Measurements from ENCODE around the gene C4BPA. TPM values are rescaled to one million over a fixed set of nuclear protein-coding genes. Genes with fewer than 3 reads are reported as not detected.

C4BPA gene
- total and polyA plus RNA-seq, 10 of the 15 experiments (the other 5 are each of a cell fraction or from before 2014, with no cell fraction given): 0.31 TPM; not detected in 9

DNA sequence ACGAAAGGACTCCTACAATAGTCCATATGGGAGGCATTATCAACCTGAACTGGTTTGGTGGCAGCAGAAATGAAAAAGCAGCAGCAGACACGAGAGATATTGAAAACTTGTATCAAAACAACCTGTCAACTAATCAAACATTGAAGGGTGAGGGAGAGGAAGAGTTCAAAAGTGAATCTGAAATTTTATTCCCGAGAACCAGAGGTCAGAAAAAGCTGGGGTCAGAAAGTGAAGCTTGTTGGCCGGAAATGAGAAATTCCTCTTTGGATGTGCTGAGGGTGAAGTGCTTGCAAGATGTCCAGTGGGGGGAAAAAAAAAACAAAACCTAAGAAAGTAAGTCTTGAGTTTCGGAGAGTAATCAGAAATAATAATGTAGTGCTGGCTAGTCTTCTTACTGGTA lies 1.9 kb upstream of the C4BPA start:
- SMC1A ChIA-PET (ENCODE audit: uncharacterized antibody, unreplicated experiment): no interaction called here

More for the DNA sequence above, 1.9 kb upstream of the C4BPA start:
- no peaks in the 10 kb centered on the region for H3K27me3 ChIP-seq (replicated peaks in 1 of 2; ENCODE audit: control insufficient read depth in 2 of 2, insufficient read depth in 2 of 2, low read length in 1 of 2)
- H3K9me3 ChIP-seq (replicated peaks; ENCODE audit: control insufficient read depth, insufficient read depth, low read length): peaks cover 3% of the 10 kb centered on the region; the same call in 2 of the 3 replicates
- ChIA-PET POLR2A (no interaction called here), CTCF (no interaction called here), RAD21 (ENCODE audit: unreplicated experiment) (no interaction called here)
- ATAC-seq: no peak
- intact Hi-C loops (cut with micrococcal nuclease; ENCODE audit: unreplicated experiment) (no loop called here), in situ Hi-C loops (cut with MboI) (no loop called here)
- no peak overlapping the region for H3K9ac ChIP-seq (ENCODE audit: control insufficient read depth, insufficient read depth, low read length)
- H3K4me2 ChIP-seq (ENCODE audit: control insufficient read depth, insufficient read depth): no peak overlapping the region
- 40% methylated on average over 5 of the region's 5 CpGs for WGBS (ENCODE audit: insufficient coverage, insufficient replicate concordance, low lambda C conversion rate, missing lambda C conversion rate)
- DNase-seq (ENCODE audit: low read depth, low spot score): no peak
- TF ChIP-seq CHD2 (IDR thresholded peaks at IDR 0.05; ENCODE audit: borderline replicate concordance, low read depth, low read length): no peak
- no peak for TF ChIP-seq HDAC2 (IDR thresholded peaks at IDR 0.05)
- TF ChIP-seq ZNF24 (IDR thresholded peaks at IDR 0.05): no peak
- TF ChIP-seq ZNF622 (IDR thresholded peaks at IDR 0.05): no peak
- no peak for TF ChIP-seq POLR2A (IDR thresholded peaks at IDR 0.05; ENCODE audit: low read depth, low read length)
- TF ChIP-seq RAD21 (IDR thresholded peaks at IDR 0.05; ENCODE audit: insufficient read depth, low read depth, low read length): no peak
- no peak for TF ChIP-seq SMC3 (IDR thresholded peaks at IDR 0.05; ENCODE audit: borderline replicate concordance, low read length)
- TF ChIP-seq, protein P1, sequence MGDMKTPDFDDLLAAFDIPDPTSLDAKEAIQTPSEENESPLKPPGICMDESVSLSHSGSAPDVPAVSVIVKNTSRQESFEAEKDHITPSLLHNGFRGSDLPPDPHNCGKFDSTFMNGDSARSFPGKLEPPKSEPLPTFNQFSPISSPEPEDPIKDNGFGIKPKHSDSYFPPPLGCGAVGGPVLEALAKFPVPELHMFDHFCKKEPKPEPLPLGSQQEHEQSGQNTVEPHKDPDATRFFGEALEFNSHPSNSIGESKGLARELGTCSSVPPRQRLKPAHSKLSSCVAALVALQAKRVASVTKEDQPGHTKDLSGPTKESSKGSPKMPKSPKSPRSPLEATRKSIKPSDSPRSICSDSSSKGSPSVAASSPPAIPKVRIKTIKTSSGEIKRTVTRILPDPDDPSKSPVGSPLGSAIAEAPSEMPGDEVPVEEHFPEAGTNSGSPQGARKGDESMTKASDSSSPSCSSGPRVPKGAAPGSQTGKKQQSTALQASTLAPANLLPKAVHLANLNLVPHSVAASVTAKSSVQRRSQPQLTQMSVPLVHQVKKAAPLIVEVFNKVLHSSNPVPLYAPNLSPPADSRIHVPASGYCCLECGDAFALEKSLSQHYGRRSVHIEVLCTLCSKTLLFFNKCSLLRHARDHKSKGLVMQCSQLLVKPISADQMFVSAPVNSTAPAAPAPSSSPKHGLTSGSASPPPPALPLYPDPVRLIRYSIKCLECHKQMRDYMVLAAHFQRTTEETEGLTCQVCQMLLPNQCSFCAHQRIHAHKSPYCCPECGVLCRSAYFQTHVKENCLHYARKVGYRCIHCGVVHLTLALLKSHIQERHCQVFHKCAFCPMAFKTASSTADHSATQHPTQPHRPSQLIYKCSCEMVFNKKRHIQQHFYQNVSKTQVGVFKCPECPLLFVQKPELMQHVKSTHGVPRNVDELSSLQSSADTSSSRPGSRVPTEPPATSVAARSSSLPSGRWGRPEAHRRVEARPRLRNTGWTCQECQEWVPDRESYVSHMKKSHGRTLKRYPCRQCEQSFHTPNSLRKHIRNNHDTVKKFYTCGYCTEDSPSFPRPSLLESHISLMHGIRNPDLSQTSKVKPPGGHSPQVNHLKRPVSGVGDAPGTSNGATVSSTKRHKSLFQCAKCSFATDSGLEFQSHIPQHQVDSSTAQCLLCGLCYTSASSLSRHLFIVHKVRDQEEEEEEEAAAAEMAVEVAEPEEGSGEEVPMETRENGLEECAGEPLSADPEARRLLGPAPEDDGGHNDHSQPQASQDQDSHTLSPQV (IDR thresholded peaks at IDR 0.05): no peak
- TF ChIP-seq, protein P2, sequence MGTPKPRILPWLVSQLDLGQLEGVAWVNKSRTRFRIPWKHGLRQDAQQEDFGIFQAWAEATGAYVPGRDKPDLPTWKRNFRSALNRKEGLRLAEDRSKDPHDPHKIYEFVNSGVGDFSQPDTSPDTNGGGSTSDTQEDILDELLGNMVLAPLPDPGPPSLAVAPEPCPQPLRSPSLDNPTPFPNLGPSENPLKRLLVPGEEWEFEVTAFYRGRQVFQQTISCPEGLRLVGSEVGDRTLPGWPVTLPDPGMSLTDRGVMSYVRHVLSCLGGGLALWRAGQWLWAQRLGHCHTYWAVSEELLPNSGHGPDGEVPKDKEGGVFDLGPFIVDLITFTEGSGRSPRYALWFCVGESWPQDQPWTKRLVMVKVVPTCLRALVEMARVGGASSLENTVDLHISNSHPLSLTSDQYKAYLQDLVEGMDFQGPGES (IDR thresholded peaks at IDR 0.05): no peak
- no peak overlapping the region for H3K27ac ChIP-seq (ENCODE audit: control insufficient read depth, insufficient read depth)
- no peaks in the 10 kb centered on the region for H3K36me3 ChIP-seq (ENCODE audit: control insufficient read depth in 2 of 2, insufficient read depth in 2 of 2, low read length in 1 of 2)
- no peak for FAIRE-seq
- no peak overlapping the region for H3K4me3 ChIP-seq
- peaks cover 4% of the 10 kb centered on the region for H3K4me1 ChIP-seq (ENCODE audit: control insufficient read depth, insufficient read depth, low read length)
- no peaks in the 10 kb centered on the region for H3K79me2 ChIP-seq (ENCODE audit: control insufficient read depth, insufficient read depth, low read length)
- no peaks in the 10 kb centered on the region for H4K20me1 ChIP-seq (ENCODE audit: control insufficient read depth, insufficient read depth)
- H2AFZ ChIP-seq (ENCODE audit: control insufficient read depth, low read depth, low read length): no peak overlapping the region
- BruUV-seq (replicated peaks): no TSS peak
